Activated CD4-positive, alpha-beta T cell treated with anti-CD3 and anti-CD28 coated beads, Interleukin-10, Interleukin-2, amounts not matched to agents 100 ng/mL and 50 ng/mL, durations not matched to agents 16 hours and 8 hours (primary cell): Measurements from ENCODE around the gene CDK14.

ENCODE experiments used
- DNase-seq: peaks from one replicate; pipeline ENCODE4 v3.0.0-alpha.2; 2020

CDK14 gene

GRCh38 chr7:91069146-91069545 lies 473.0 kb downstream of the CDK14 start:
- DNase-seq, result no peak

DNA sequence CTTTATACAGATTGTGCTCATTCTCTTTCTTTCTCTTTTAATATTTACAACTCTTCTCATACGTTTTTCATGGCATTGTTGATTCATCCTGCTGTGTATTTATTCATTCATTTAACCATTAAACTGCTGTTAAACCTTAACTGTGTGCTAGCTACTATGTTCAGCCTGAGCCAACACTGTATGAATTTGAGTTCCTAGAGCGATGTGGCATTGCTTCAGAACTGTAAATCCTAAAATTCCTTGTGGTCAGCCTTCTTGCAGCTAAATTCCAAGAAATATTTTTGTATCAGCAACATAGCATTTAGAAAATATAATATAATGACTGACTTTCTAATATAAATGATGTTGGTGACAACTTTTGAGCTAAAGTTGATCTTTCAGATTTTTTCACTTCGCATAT lies 483.4 kb downstream of the CDK14 start:
- DNase-seq, result no peak

DNA sequence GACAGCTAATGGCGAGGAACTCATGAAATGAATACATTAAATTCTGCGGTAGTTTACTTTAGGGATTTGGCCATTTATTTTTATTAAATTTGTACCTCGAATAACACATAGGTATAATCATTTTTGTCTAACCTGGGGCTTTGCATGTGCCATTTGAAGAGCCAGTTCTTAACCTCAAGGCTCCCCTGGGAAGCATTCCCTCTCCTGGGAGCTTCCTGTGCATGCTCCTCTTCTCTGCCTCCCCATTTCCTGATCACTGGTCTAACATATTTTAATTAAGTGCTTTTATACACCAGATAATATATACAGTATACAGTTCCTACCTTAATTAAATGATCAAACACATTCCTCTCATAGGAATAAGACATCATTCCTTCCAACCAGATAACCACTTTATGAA lies 484.2 kb downstream of the CDK14 start:
- no peak for DNase-seq

DNA sequence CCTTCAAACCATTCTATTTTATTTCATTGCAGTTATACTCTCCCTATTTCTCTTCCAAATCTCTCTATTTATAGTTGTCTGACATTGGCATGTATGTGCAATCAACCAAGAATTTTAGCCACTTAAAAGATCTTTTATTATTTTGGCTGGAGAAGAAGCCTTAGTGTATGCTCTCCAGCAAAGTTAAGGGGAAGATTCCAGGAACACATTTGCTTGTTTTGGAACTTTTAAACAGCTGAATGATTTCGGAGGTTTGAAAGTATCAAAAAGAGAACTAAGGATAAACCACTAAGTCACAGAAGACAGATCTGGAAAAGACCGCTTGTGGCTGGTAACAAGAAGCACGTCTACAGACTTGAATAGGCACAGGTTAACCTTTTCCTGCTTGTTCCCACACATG lies 485.9 kb downstream of the CDK14 start:
- DNase-seq, result no peak

- DNase-seq, result no peak
These were observed 486.9 kb downstream of the CDK14 start for GRCh38 chr7:91082852-91083495.

GRCh38 chr7:91083855-91084644 lies 487.9 kb downstream of the CDK14 start:
- no peak for DNase-seq

GRCh38 chr7:91085175-91085574 lies 489.1 kb downstream of the CDK14 start:
- DNase-seq, result no peak

DNA sequence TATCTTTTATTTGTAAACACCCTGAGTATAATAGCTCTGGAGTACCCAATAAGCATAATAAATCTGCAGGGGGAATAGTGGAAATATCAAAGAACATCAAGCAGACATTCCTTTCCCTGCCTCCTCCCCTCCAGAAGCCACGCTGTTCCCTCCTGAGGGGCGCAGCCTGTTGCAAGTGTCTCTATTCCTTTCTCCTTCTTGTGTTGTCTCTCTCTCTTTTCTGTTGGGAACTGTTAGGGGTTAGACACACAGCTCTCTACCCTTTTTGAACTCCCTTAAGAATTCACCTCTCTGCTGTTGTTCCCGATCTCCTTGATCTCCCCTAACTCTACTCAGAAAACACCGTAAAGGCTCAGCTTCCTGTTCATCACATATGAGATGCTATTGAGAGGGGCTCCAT lies 490.1 kb downstream of the CDK14 start:
- no peak for DNase-seq

DNA sequence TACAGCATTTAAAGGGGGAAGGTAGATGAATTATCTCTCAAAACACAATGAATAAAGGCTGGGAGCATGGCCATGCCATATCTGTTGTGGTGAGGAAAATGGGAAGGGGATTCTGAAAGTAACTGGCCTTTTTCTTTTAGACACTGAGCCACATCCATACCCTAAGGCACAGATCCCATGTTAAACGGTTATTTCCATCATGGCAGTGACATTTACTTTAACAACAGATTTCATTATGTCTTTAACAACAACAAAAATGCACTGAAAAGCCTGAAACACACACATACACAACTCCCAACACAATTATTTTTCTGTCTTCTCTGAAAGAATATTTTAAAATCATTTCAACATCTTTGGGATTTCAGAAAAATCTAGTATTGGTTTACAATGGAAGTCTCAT lies 492.0 kb downstream of the CDK14 start:
- no peak for DNase-seq

DNA sequence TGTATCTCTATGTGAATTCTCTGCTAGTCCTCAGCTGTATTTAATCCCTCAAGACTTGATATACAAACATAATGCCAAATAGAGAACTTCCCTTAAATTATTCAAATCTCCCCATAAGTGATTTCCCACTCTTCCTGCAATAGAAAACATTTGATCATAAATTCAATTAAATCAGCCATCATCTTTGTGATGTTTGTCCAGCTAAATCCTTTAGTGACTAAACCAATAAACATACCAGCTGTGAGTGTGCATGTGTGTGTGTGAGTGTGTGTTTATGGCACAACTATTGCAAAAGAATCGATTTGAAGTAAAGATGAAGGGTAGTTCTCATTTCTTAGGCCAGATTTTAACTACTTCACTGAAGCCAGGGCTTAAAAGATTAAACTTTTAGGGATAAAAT lies 492.6 kb downstream of the CDK14 start:
- no peak for DNase-seq

- no peak for DNase-seq
These were observed 493.4 kb downstream of the CDK14 start for GRCh38 chr7:91089382-91089963.

DNA sequence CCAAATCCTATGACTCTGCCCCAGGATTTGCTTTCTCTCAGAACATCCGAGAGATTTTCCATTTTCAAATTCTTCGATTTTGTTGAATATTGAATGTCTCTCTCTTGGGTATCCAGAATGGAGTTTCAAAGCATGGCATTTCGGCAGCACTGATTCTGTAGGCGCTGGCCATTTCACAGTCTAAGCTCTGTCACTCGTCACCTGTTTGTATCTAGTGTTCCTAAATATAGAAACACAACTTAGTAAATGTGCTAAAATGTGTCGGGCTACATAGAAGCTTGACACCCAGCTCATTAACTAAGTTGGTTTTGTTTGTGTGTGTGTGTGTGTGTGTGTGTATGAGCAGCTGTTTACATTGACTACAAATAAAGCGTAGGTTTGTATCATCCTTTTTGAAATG lies 494.6 kb downstream of the CDK14 start:
- DNase-seq, result no peak

DNA sequence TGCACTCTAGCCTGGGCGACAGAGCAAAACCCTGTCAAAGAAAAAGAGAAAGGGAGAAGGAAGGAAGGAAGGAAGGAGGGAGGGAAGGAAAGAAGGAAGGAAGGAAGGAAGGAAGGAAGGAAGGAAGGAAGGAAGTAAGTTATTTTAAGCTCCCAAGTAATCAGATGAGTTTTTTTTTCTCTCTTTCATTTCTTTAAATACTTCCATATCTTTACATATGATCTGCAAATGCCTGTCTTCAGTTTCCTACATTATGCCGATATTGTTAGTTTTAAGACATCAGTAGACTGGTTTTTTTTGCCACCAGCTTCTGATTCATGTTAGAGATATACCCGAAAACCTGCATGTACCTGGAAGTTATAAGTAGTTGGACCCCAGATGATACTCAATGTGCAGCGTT lies 495.5 kb downstream of the CDK14 start:
- no peak for DNase-seq

- DNase-seq, result no peak
These were observed 497.1 kb downstream of the CDK14 start for GRCh38 chr7:91093181-91093580.

DNA sequence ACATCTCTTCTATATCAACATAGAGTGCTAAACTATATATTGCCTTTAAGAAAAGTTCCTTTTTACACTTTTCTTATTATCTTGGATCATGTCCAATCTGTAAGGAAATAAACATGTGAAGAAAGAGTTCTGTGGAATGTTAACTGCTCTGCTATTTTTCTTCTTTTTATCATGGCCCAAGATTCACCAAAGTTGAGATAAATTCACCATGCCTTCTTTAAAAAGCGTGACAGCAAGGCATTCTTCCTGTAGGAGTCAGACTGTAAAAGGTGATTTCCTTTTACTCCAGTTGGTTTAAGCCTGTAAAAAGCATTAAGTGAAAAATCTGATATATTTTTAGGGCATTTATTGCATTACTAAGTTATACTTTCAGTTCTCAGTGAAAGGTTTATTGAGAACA lies 502.4 kb downstream of the CDK14 start:
- DNase-seq, result no peak

DNA sequence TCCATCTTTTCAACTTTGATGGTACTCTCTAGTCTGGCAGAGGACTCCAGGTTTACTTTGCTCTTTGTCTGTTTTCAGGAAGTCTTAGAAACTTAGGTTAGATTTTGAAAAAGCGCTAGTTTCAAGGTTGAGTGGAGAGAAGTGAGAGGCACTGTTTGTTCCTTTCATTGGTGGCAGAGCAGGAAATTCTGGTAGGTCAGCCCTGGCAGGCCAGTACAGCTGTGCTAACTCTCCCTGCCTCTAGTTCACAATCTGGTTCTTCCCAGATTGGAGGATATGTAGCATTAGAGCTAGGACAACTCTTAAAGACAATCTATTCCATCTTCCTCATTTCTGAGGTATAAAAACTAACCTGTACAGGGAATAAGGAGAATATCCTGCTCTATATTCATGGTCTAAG lies 507.2 kb downstream of the CDK14 start:
- no peak for DNase-seq

DNA sequence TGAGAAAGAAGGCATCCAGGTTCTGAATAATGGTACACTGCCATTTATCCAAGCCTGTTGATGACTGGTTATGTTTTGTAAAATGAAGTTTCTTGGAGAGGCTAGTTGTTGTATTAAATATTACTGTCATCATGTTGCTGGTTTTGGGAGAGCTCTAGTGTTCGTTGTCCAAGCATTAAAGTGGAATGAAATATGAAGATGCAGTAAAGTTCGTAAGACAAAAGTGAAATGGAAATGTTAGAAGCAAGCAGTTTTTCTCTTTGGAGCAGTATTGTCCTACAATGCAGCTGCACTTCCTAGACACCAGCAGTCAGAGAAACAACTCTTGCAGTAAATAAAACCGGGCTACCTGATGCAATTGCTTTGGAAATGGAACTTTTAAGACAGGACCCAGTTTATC lies 511.3 kb downstream of the CDK14 start:
- no peak for DNase-seq

GRCh38 chr7:91109200-91109599 lies 513.1 kb downstream of the CDK14 start:
- no peak for DNase-seq

DNA sequence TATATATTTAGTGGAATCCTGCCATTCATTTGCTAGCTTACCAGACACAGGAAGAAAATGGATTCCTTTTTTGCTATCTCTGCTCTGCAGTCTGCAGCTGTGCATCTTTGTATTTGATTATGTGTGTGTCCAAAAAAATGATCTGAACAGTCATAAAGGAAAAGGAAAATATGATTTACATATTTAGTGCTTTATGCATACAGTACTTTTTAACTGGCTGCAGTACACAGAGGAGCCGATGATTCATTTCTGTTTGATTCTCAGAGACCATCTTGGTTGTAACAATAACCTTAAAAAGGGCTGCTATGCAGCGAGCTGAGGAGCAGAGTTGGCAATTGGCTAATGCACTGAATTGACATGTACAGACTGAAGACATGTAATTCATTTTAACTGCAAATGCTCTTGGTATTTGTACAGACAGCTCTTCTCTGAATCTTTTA lies 516.8 kb downstream of the CDK14 start:
- DNase-seq, result no peak

DNA sequence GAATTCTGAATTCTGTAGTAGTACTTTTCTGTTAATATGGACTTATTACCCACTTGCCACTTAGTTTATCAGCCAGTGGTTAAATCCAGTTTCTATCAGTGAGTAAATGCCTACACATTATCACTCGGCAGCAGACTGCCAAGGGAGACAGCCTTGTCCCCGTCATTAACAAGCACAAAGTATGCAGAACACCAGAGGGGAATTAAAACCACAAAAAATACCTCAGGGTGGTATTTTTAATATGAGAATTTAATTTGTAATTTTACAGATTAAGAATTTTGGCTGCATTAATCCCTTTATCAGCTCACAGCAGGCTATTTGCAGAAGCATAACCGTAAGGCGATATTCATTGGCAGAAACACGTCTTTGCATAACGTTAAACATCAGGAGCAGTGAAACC lies 518.1 kb downstream of the CDK14 start:
- no peak for DNase-seq

- no peak for DNase-seq
These were observed 530.6 kb downstream of the CDK14 start for GRCh38 chr7:91126762-91127161.

GRCh38 chr7:91127325-91127724 lies 531.2 kb downstream of the CDK14 start:
- DNase-seq, result no peak

DNA sequence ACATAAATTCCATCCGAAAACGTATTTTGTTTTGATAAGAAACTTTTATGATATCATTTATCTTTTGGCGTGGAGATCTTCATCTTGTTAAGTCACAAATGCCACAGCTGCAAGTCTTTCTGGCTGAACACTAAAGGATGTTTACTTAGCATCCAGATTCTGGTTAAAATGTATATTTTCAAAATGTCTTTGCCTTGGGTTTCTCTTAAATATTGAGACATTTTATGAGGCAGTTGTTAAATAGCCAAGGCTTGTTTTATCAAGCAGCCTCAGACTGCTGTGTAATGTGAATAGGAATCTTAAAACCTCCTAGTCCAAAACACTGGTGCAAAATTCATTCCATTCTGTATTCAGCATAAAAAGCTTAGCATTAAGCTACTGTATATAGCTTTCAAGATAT lies 531.8 kb downstream of the CDK14 start:
- DNase-seq, result no peak

GRCh38 chr7:91128683-91129348 lies 532.7 kb downstream of the CDK14 start:
- no peak for DNase-seq
